HG03558 (cell line): ENCODE data around the gene SNCAIP.

Experiments
- ATAC-seq: cut with Tn5 transposase; IDR thresholded peaks from one replicate; pipeline ENCODE4 v1.9.1; 2021; ENCODE audit warnings: moderate number of reproducible peaks; ENCODE audit not compliant: unreplicated experiment; ENCODE audit errors: extremely low read depth

The SNCAIP gene

DNA sequence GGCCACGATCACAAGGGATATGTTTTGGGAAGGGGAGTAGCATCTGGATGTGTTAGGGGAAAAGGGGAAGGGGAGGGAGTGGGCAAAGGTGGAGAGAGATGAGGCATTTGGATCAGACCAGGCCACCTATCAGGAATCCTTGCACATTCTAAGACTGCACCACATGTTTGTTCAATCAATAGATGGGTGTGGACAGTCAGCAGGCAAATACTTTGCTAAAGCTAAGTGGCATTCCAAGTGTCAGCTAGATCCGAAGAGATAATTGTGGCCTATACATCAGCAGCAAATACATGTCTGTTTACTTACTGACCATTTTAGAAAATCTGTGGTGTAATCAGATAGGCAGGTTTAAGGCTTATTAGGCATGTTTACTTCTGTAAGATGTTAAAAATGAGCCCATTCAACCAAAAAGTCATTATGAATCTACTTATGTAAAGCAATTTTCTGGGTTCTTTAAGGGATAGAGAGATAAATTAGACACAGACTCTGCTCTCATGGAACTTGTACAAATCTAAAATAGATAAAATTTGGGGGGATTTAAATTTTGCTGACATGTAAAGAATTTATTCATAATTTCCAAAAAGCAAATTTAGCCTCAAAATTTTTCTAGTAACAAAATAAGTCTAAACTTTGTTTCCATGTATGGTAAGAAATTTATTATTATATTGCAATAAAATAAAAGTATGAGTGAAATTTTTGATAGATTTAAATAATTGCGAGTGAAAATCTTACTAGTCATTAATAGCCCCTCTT, 107.3 kb downstream of the SNCAIP start:
- no peak for ATAC-seq

- no peak for ATAC-seq
Measured at GRCh38 chr5:122420091-122420490, 108.1 kb downstream of the SNCAIP start.

- no peak for ATAC-seq
Measured at GRCh38 chr5:122420537-122421236, 108.7 kb downstream of the SNCAIP start.

- ATAC-seq = peak; percentile 81
Measured at GRCh38 chr5:122421374-122422079, 109.5 kb downstream of the SNCAIP start.

DNA sequence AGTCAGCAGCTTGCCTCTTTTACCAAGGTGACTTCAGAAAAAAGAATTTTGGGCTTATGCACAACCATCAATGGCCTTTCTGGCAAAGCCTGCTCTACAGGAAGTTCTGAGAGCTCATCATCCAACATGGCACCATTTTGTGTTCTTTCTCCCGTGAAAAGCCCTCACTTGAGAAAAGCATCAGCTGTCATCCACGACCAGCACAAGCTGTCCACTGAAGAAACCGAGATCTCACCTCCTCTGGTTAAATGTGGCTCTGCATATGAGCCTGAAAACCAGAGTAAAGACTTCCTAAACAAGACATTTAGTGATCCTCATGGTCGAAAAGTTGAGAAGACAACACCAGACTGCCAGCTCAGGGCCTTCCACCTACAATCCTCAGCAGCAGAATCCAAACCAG, 111.2 kb downstream of the SNCAIP start:
- no peak for ATAC-seq

DNA sequence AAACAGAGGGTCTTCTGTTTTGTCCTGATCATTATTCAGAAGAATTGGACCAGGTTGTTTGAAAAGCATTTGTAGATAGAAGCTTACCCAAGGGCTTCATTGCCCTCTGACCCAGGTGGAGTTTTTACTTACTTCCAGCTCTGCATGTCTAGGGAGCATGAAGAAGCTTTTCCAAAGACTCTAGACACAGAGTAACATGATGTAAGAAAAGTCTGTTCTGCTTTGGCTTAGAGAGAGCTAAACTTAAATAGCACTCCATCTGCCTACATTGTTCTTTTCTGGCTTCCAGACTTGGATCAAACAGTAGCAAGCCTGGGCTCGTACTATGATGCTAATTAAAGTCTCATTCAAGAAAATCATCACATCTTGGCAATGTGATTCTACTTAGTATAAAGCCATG, 112.1 kb downstream of the SNCAIP start:
- no peak for ATAC-seq

DNA sequence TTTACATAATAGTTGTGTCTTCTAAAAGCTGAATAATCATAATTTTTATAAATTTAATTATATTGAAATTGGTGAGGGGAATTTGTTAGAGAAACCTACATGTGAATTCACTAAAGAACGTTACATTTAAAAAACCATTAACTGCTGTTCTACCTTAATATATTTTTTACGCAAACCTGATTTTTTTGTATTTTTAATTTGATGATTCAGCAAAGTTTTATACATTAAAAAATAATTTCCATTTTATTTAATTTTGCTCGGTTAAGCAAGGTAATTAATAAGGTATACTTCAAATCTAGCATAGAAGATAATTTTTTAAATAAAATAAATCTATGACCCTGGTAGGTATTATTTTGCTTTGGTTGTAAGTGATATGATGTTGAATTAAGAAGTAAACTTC, 114.3 kb downstream of the SNCAIP start:
- no peak for ATAC-seq

DNA sequence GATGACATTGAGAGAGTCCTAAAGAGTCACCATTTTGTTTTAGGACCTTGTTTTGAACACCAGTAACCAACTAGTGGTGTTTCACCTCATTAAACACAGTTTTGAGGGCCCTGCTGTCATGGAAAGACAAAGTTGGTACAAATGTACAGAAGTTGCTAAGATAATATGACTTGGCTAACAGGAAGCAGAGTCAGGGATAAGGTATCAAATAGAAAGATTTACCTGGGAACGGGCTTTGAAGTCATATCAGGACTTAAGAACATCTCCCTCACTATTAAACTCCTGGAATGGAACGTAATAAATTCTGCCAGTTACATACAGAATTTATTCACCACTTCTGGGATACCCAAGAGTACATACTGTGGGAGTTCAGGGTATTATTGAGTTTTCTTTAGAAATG, 115.6 kb downstream of the SNCAIP start:
- ATAC-seq = no peak

DNA sequence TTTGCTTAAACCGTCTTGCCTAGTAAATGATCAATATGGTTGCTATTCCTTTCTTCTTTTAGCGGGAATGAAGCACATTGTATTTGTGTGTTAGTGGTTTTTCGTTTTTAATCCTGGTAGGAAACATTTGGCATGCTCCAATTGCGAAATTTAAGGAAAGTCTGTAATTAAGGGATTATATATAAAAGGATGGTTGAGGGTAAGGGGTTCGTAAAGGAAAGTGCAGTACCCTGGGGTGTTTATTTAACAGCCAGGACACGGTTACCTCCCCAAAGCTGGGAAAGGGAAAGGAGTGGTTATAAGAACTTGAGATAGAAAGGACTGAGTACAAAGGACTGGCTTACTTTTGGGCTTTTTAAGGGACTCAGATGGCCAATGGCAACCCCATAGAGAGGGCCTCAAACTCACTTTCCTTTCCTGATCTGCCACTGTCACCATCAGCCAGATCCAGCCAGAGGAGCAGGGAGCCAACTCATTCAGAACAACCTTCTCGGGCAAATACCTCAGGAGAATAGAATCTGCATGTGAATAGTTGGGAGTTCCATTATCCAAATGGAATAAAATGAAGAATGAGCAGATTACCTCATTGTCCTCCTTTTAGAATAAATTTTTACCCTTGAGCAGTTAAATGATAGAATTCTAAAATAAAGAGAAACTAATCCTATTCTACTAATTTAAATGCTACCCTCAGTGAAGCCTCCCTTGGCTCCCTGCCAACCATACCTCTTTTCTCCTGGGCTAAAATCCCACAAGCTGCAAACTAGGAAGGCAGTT, 117.7 kb downstream of the SNCAIP start:
- no peak for ATAC-seq

DNA sequence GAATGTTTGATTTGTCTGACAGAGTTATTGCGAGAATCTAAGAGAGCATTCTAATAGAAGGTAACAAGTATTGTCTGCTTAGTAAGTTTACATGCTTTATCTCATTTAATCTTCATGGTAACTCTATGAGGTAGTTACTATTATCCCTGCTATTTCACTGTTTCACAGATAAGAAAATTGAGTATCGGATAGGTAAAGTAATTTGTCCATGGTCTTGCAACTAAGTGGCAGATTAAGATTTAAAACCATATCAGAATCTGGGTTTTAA, 118.2 kb downstream of the SNCAIP start:
- no peak for ATAC-seq

- no peak for ATAC-seq
Measured at GRCh38 chr5:122431298-122431697, 119.3 kb downstream of the SNCAIP start.

DNA sequence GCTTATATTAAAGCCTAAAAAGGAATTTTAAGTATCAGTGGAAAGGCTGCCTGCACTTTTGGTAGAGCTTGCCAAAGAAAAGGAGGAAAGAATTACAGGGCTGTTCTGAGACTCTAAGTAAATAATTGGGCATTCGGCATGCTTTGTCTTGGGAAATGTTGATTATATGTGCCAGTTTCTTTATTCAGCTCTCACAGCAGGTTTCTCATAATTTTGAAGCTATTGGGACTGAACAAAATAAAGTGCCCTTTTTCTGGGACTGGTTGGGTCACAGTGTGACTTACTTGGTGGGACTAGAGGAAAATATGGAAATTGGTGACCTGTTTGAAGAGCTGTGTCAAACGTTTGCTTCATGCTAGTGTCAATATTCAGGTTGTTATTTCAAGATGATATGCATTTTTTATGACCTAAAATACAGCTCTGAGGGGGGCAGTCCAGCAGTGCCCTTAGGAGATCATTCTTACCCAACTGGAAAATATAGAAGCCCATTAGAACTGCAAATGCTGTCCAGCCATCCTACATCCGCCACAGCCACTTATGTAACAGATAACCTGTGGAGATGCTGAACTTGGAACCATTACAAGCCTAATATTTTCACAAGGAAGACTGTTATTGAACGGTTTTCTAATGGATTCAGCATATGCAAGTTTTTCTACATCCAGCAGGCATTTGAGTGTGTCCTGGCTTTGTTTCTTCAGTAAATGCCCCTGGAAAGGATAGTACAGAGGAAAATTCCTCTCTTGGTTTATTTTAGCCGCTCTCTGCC, 122.4 kb downstream of the SNCAIP start:
- ATAC-seq = no peak

DNA sequence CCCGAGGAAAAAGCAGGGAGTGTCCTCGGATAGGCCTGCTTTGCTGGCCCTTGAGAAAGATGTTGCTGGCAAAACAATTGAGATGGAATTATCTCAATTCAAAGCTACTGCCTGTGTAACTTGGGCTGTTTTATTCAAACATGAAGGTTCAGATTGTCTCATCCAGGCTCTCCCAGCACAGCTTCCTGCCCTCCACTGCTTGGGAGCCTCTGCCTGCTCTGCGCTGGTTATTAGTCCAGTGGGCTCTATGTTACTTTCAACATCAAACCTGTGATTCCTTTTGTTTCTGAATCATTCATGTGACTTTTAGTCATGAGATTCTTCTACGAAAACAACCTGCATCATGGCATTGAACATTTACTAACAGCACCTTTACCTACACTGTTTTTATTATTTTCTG, 123.2 kb downstream of the SNCAIP start:
- ATAC-seq = no peak

DNA sequence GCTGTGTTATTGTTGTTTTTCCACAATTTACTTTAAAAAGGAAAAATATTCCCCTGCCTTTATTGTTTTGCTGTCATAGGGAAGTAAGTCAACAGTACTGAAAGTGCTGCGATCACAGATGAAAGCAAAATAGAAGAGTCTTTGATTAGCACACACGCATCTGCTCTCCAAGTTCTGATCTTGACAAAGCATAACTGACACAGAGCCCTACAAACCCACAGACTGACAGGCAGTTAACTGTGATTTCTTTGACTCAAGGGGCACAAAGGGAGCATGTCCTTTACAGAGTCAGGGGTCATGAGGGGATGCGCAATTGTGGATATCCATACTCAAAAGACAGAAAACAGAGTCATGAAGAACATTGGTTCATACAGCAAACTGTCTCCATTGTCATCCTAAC, 123.7 kb downstream of the SNCAIP start:
- ATAC-seq = no peak

- no peak for ATAC-seq
Measured at GRCh38 chr5:122436615-122437014, 124.6 kb downstream of the SNCAIP start.

DNA sequence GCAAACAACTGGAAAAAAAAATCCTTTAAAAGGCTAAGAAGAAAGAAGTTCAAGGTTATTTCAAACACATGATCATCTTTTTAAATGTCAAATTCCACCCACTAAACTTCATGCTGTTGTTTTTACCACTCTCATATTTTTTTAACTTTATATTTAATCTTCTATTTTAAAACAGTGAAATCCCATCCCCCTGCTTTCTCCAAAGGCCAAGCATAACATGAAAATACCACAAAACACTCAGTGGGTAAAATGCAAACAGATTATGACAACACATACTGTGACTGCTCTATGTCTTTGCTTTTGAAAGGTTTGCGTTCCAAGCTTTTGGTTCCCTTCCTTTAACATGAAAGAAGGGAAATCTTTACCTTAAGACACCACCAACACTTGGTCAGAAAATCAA, 127.6 kb downstream of the SNCAIP start:
- no peak for ATAC-seq

GRCh38 chr5:122442938-122443337, 130.9 kb downstream of the SNCAIP start:
- ATAC-seq = peak; percentile 61

- no peak for ATAC-seq
Measured at GRCh38 chr5:122444411-122444810, 132.4 kb downstream of the SNCAIP start.

GRCh38 chr5:122445070-122445469, 133.0 kb downstream of the SNCAIP start:
- ATAC-seq = no peak

DNA sequence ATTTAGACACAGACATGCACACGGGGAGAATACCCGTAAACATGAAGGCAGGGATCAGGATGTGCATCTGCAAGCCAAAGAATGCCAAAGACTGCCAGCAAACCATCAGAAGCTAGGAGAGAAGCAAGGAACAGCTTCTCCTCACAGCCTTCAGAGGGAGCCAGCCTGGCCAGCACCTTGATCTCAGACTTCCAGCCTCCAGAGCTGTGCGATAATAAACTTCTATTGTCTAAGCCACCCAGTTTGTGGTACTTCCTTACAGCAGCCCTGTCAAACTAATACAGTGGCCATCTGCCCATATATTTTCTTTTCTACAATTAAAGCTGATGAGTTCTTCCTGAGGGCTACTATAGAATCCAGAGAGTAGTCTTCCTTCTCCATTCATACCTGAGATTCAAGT, 135.0 kb downstream of the SNCAIP start:
- ATAC-seq = no peak
